ENCODE data around the gene GPC6.
A peak's percentile ranks its signal among the peaks of the same experiment; 100 is the strongest.
"Not testable (repeated sequence)": the region's sequence is repeated elsewhere in the genome, so short reads cannot be mapped to it uniquely, and the experiment has no call there.

GPC6 gene

GRCh38 chr13:94267581-94268366 is 1041.2 kb downstream of the GPC6 start:
- DNase-seq (ENCODE audit: low spot score) = no peak
- no peak for FAIRE-seq

DNA sequence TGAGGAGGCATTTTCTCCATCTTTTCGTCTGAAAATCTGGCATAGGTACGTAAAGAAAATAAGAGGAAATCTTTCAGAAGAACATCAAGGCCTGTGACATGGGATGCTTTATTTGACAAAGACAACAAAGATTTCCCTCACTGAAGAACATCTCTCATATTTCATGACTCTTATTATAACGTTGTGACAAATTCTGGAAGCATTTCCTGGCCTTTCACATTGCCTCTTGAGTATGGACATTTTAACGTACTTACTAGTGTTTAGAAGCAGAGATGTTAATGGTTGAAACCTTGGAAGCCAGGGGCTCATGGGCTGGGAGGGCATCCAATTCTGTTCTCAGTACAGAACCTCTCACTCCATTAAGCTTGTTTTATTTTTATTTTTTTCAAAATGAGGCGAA is 1042.1 kb downstream of the GPC6 start:
- no peak for FAIRE-seq
- DNase-seq (ENCODE audit: low spot score) = no peak

DNA sequence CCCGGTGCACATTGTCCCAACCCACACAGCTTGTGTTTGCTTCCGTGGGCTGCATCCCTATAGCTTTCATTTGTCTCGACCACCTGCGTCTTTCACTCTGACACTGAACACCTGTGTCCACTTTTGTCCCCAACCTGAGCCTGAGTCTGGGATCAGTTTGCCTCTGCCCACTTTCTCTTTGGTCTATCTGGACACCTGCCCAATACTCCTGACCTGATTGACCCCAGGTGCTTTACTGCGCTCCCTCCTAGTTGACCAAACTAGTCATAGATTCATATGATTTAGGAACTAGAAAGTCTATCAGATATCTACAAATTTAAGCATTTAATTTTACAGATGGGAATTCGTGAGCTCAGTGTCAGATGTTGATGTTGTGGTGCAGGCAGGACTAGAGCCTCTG is 1043.0 kb downstream of the GPC6 start:
- FAIRE-seq (no peak), DNase-seq (ENCODE audit: low spot score) (no peak)

GRCh38 chr13:94270556-94270955 is 1043.9 kb downstream of the GPC6 start:
- FAIRE-seq (no peak), DNase-seq (ENCODE audit: low spot score) (no peak)

GRCh38 chr13:94272038-94272437 is 1045.4 kb downstream of the GPC6 start:
- no peak for FAIRE-seq
- DNase-seq (ENCODE audit: low spot score) = no peak

DNA sequence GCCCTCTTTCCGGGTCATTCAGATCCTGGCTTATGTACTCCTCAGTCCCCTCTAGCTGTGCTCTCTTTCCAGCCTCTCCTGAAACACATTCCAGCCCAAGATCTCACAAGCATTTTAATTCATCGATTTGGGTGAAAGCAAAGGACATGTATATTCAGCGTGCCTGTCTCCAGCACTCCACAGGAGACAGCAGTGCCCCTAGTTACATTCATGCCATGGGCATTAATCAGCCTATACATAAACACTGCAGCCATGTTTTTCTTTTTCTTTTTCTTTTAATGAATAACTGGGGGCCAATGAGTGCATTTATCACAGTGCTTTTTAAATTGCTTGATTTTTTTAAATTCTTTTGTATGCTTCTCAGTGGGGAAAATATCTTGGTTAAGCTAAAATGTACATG is 1053.7 kb downstream of the GPC6 start:
- DNase-seq (ENCODE audit: low spot score) = peak; percentile 37
- FAIRE-seq = no peak

DNA sequence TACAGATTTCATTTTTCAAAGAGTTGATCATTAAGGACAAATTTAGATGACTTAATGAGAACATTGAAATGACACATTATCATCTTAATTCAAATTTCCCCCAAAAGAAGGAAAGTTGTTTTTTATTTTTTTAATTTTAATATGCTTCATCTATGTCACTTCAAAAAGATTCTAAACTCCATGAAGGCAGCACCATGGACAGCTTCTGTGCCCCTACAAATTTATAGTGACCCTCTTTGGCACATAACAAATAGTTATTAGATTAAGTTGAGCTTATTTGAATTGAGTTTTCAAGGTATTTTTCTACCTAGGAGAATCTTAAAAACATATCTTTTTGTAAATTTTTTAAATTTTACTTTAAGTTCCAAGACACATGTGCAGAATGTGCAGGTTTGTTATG is 1054.2 kb downstream of the GPC6 start:
- FAIRE-seq = no peak

GRCh38 chr13:94286581-94286980 is 1060.0 kb downstream of the GPC6 start:
- FAIRE-seq (no peak), DNase-seq (ENCODE audit: low spot score) (no peak)

More for the DNA sequence above, 1054.2 kb downstream of the GPC6 start:
- DNase-seq (ENCODE audit: low spot score) = no peak

DNA sequence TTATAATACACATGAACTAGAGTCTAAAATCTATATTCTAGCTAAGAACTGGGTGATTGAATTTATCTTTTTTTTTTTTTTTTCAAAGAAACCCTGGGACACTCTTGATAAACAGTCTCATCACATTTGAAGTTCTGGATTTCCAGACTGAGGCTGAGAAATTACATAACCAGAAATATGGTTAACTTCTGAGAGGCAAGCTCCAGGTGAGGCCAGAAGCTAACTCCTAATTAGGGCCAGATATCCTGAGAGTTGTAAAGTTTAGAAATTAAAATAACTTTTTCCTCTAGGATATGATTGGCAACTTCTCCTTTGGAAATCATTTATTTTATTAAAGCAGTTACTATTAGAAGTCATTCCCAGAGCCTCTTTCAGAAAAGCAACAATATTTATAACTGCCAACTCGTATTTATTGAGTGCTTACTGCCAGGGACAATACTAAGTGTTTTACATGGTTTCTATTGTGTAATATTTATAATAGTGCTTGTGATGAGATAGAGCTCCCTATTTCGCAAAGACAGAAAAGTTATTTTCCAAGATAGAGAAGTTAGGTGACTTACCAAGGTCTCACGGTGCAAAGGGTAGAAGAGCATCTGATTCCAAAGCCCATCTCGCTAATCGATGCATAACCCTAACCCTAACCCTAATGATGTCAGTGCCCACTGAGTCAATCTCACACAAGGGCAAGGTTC is 1065.2 kb downstream of the GPC6 start:
- DNase-seq (ENCODE audit: low spot score) (no peak), FAIRE-seq (no peak)

DNA sequence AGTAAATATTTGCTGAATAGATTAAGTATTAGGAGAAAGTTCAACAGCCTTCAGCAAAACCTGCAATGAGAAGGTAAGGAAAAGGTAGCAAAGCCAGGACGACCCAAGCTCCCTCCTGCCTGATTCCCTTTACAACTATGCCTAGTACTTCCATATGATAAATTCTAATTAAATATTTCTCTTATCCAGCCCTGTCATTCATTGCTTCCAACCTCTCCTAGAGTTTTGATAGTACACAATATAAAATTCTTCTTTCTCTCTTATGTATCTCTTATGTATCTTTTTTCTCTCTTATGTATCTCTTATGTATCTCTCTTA is 1065.7 kb downstream of the GPC6 start:
- DNase-seq (ENCODE audit: low spot score) (no peak), FAIRE-seq (no peak)

- FAIRE-seq (no peak), DNase-seq (ENCODE audit: low spot score) (no peak)
These were observed 1069.9 kb downstream of the GPC6 start for GRCh38 chr13:94296471-94296870.

GRCh38 chr13:94298346-94298745 is 1071.7 kb downstream of the GPC6 start:
- DNase-seq (ENCODE audit: low spot score) = no peak
- FAIRE-seq = no peak

DNA sequence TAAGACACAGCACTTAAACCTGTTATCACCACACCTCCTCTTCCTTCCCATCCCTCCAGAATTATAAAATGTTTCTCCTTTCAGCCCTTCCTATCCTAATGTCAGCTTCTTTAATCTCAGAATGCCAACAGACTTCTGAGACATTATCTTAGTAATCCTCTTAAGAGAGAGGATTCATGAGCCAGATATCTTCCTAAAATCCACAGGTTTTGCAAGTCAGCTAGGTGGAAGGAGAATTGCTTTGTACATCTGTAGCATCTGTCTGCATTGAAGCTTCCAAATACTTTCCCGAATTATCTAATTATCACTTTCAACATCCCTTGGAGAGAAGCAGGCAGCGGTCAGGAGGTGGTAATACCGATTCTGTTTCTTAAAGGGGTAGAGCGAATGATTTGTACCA is 1073.8 kb downstream of the GPC6 start:
- FAIRE-seq = no peak
- no peak for DNase-seq (ENCODE audit: low spot score)

DNA sequence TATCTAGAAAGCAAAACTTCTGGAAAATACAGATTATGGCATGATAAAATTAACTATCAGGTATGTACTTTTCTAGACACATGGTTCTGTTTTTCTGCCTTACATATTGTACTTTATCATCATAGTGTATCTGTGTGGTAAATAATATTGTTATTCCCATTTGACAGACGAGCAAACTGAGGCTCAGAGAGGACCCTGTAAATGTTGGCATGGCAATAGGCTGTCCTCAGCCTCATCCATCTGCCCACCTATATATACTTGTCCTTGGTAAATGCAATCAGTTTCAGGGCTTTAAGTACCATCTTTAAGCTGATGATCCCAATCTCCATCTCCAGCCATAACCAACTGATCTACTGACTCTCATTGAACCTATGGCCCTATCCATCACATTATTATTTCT is 1074.9 kb downstream of the GPC6 start:
- DNase-seq (ENCODE audit: low spot score) = no peak
- no peak for FAIRE-seq

GRCh38 chr13:94302847-94303565 is 1076.4 kb downstream of the GPC6 start:
- not testable (repeated sequence) for DNase-seq (ENCODE audit: low spot score); FAIRE-seq

DNA sequence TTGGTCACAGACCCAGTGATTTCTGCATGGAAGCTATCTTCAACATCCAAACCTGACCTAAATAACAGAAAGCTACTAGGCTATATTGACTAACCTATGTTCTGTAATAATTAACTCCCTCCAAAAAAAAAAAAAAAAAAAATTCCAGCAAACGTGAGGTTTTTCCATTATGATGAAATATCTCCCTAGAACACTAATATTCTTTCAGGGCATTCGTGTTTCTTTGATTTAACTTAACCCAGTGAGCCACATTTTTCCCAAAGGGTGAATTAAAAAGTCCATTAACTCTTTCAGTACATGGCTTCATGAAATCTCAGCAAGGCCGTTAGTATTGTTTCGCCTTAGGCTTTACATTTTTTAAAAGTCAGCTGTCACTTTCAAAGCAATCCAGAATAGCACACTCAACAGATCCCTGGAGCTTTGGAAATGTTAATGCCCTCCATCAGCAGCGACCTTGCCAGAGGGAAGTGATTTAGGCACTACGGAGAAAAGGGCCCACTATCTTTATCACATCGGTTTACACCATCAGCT is 1077.1 kb downstream of the GPC6 start:
- peak; percentile 26 for FAIRE-seq
- no peak for DNase-seq (ENCODE audit: low spot score)

DNA sequence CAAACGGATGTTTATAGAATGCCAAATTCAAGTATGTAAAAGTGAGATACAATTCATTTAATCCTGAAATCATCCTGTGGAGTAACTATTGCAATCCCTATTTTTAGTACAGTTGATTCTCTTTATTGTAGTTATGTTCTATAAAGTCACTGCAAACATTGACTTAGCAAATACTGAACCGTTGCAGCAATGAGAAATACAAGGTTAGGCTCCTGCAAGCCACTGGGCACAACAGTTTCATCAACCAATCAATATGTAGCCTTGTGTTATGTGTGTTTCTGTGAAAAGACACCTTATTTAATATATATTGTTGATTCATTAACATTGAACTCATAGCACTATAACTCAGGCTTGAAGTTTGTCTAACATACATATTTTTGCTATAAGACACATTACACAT is 1078.4 kb downstream of the GPC6 start:
- FAIRE-seq = no peak
- no peak for DNase-seq (ENCODE audit: low spot score)

- peak; percentile 21 for FAIRE-seq
- DNase-seq (ENCODE audit: low spot score) = peak; percentile 11
These were observed 1078.9 kb downstream of the GPC6 start for GRCh38 chr13:94305463-94305862.

- FAIRE-seq = no peak
- no peak for DNase-seq (ENCODE audit: low spot score)
These were observed 1079.3 kb downstream of the GPC6 start for GRCh38 chr13:94305934-94306333.

DNA sequence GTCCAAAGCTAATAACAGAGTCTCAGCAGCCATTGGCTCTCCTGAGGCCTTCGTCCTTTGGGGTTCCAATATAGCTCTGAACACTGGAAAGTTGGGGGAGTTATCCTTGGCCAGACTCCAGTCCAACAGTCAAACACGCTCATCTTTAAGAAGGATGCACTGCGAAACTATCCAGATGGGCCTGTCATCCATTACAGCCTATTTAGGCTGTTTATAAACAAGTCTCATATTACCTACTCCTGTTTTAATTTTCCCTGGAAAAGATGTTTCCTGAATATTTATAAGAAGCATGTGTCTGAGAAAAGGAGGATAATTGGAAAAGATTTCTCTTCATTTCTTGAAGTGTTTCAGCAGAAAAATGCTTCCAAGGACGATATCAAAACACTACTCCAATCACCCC is 1082.2 kb downstream of the GPC6 start:
- no peak for DNase-seq (ENCODE audit: low spot score)

GRCh38 chr13:94309576-94309975 is 1083.0 kb downstream of the GPC6 start:
- DNase-seq (ENCODE audit: low spot score) (no peak), FAIRE-seq (no peak)

More for the DNA sequence above, 1082.2 kb downstream of the GPC6 start:
- no peak for FAIRE-seq

Measured in RCC 7860 (cell line).